Measurements from ENCODE around the gene PKN1. TPM values are rescaled to one million over a fixed set of nuclear protein-coding genes. Genes with fewer than 3 reads are reported as not detected.

PKN1 gene
- total and polyA plus RNA-seq, 9 of the 15 experiments (the other 6 are each of a cell fraction or from before 2014, with no cell fraction given): 0.30 to 228 (median 77.5) TPM

DNA sequence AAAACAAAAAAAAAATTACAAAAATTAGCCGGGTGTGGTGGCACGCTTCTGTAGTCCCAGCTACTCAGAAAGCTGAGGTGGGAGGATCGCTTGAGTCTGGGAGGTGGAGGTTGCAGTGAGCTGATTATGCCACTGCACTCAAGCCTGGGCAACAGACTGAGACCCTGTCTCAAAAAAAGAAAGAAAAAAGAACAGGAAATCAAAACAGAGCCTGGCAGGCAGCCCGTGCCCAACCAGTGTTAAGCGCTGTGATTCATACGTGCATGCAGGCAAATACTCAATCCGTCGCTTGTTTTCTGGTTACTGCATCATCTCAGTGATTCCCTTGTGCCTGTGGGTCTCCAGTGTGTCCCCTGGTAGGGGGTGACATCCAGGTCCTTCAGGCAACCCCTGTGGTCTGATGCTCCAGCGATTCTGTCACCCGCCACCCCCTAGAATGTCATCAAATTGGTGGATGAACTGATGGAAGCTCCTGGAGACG, 32.1 kb upstream of the PKN1 start:
- Histone ChIP-seq H3K9me3 (replicated peaks; ENCODE audit: control insufficient read depth, insufficient read depth, low read depth, low read length) (no peaks in the 10 kb centered on the region), H3K4me1 (replicated peaks in 1 of 2; ENCODE audit: control insufficient read depth in 2 of 2, insufficient read depth in 2 of 2, low read length in 2 of 2) (peaks cover 7 to 18% of the 10 kb centered on the region in 2 experiments; a peak in 4 of 5 replicates), H3K9ac (ENCODE audit: insufficient read depth in 1 of 2, low read depth in 2 of 2, low read length in 2 of 2) (no peak overlapping the region; a peak in 1 of 4 replicates), H4K20me1 (replicated peaks; ENCODE audit: control insufficient read depth, insufficient read depth, low read length) (peaks cover 7% of the 10 kb centered on the region; the same call in 1 of the 2 replicates), H3K36me3 (ENCODE audit: control insufficient read depth, insufficient read depth, low read length) (peaks cover 66% of the 10 kb centered on the region; the same call in 2 of the 3 replicates), H3K9me1 (ENCODE audit: control insufficient read depth, insufficient read depth, low read length) (peaks cover 4% of the 10 kb centered on the region), H2AFZ (ENCODE audit: low read depth, low read length) (no peak overlapping the region), H3K79me2 (ENCODE audit: control insufficient read depth, insufficient read depth, low read length) (no peaks in the 10 kb centered on the region; the same call in 2 of the 3 replicates), H3K27ac (ENCODE audit: extremely low read depth, low read depth, low read length) (no peak overlapping the region), H3K27me3 (ENCODE audit: control insufficient read depth in 2 of 2, insufficient read depth in 2 of 2, low read length in 2 of 2) (no peaks in the 10 kb centered on the region), H3K4me3 (no peak overlapping the region), H3K4me2 (ENCODE audit: insufficient read depth, low read length) (no peak overlapping the region)
- CTCF ChIA-PET (ENCODE audit: low intra/inter-chr PET ratio): interaction anchor here (0.5 kb wide), 1 partner anchor 61 kb away, joined by 5 read pairs; no protein-coding TSS in a partner anchor
- intact Hi-C loops (cut with micrococcal nuclease) (loop anchor here (10.0 kb wide), 1 partner anchor 256 kb away; no protein-coding TSS in a partner anchor), in situ Hi-C loops (cut with MboI) (no loop called here)
- DNase-seq (ENCODE audit: extremely low read depth in 1 of 4, low spot score in 3 of 4): no peak
- no peak for ATAC-seq
- 92% methylated on average over 11 of the region's 11 CpGs for WGBS (ENCODE audit: insufficient coverage, low coverage, missing lambda C conversion rate)
- FAIRE-seq: no peak
- no TSS peak for BruUV-seq (replicated peaks)
- POLR2A ChIA-PET: interaction anchor here (1.1 to 1.5 kb wide), 2 partner anchors 10 kb away, joined by 4 to 6 read pairs; no protein-coding TSS in a partner anchor
- TF ChIP-seq ZNF583 (CRISPR knock-in tag; IDR thresholded peaks at IDR 0.05) (no peak), TAL1 (IDR thresholded peaks at IDR 0.05) (no peak), ZNF699 (CRISPR knock-in tag; IDR thresholded peaks at IDR 0.05; ENCODE audit: insufficient replicate concordance) (no peak), SIN3A (IDR thresholded peaks at IDR 0.05; ENCODE audit: borderline replicate concordance in 2 of 2, control insufficient read depth in 1 of 2, low read depth in 2 of 2, low read length in 2 of 2) (no peak), ZNF282 (CRISPR knock-in tag; IDR thresholded peaks at IDR 0.05) (no peak), BCL6 (CRISPR knock-in tag; IDR thresholded peaks at IDR 0.05) (no peak)
- TF ChIP-seq, protein P1, sequence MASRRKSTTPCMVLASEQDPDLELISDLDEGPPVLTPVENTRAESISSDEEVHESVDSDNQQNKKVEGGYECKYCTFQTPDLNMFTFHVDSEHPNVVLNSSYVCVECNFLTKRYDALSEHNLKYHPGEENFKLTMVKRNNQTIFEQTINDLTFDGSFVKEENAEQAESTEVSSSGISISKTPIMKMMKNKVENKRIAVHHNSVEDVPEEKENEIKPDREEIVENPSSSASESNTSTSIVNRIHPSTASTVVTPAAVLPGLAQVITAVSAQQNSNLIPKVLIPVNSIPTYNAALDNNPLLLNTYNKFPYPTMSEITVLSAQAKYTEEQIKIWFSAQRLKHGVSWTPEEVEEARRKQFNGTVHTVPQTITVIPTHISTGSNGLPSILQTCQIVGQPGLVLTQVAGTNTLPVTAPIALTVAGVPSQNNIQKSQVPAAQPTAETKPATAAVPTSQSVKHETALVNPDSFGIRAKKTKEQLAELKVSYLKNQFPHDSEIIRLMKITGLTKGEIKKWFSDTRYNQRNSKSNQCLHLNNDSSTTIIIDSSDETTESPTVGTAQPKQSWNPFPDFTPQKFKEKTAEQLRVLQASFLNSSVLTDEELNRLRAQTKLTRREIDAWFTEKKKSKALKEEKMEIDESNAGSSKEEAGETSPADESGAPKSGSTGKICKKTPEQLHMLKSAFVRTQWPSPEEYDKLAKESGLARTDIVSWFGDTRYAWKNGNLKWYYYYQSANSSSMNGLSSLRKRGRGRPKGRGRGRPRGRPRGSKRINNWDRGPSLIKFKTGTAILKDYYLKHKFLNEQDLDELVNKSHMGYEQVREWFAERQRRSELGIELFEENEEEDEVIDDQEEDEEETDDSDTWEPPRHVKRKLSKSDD (conservative IDR thresholded peaks at IDR 0.05; ENCODE audit: low read length): no peak
- TF ChIP-seq, protein P2, sequence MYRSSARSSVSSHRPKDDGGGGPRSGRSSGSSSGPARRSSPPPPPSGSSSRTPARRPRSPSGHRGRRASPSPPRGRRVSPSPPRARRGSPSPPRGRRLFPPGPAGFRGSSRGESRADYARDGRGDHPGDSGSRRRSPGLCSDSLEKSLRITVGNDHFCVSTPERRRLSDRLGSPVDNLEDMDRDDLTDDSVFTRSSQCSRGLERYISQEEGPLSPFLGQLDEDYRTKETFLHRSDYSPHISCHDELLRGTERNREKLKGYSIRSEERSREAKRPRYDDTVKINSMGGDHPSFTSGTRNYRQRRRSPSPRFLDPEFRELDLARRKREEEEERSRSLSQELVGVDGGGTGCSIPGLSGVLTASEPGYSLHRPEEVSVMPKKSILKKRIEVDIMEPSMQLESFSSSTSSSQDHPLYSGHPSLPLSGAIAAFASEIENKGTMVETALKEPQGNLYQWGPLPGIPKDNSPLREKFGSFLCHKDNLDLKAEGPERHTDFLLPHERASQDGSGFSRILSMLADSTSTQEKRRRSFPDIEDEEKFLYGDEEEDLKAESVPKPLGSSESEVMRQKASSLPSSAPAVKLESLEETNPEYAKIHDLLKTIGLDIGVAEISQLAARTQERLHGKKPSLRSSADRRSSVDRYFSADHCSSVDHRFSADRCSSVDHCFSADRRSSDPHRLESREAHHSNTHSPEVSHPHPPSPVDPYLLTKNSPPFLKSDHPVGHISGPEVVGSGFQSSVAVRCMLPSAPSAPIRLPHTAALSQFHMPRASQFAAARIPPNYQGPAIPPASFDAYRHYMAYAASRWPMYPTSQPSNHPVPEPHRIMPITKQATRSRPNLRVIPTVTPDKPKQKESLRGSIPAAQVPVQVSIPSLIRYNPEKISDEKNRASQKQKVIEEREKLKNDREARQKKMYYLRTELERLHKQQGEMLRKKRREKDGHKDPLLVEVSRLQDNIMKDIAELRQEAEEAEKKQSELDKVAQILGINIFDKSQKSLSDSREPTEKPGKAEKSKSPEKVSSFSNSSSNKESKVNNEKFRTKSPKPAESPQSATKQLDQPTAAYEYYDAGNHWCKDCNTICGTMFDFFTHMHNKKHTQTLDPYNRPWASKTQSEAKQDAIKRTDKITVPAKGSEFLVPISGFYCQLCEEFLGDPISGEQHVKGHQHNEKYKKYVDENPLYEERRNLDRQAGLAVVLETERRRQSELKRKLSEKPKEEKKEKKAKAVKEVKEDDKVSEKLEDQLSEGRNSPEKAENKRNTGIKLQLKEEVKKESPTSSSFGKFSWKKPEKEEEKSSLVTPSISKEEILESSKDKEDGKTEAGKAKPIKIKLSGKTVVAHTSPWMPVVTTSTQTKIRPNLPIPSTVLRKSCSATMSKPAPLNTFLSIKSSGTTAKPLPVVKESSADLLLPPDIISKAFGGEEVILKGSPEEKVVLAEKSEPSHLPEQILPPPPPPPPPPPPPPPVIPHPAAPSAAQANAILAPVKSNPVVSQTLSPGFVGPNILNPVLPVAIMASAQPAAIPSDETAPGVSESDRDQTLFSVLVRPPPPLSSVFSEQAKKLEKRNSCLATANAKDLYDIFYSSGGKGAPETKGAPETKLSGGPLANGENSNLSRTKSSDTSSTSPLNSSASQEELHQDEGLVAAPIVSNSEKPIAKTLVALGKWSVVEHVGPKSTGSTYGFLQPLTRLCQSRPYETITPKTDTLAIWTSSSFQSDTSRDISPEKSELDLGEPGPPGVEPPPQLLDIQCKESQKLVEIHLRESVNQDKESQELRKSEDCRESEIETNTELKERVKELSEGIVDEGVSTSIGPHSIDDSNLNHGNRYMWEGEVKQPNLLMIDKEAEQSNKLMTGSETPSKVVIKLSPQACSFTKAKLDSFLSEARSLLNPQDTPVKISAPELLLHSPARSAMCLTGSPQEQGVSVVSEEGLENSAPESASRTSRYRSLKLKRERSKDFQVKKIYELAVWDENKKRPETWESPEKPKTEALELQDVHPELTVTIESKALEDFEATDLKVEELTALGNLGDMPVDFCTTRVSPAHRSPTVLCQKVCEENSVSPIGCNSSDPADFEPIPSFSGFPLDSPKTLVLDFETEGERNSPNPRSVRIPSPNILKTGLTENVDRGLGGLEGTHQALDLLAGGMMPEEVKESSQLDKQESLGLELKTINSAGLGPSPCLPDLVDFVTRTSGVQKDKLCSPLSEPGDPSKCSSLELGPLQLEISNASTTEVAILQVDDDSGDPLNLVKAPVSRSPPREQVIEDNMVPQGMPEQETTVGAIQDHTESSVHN (IDR thresholded peaks at IDR 0.05; ENCODE audit: borderline replicate concordance in 1 of 2, low read depth in 1 of 2): no peak
- TF ChIP-seq, protein P3, sequence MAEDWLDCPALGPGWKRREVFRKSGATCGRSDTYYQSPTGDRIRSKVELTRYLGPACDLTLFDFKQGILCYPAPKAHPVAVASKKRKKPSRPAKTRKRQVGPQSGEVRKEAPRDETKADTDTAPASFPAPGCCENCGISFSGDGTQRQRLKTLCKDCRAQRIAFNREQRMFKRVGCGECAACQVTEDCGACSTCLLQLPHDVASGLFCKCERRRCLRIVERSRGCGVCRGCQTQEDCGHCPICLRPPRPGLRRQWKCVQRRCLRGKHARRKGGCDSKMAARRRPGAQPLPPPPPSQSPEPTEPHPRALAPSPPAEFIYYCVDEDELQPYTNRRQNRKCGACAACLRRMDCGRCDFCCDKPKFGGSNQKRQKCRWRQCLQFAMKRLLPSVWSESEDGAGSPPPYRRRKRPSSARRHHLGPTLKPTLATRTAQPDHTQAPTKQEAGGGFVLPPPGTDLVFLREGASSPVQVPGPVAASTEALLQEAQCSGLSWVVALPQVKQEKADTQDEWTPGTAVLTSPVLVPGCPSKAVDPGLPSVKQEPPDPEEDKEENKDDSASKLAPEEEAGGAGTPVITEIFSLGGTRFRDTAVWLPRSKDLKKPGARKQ (CRISPR knock-in tag; IDR thresholded peaks at IDR 0.05): no peak
